IPS DF 6.9 (cell line): ENCODE data around the gene GSTO2.

Experiments used
- DNase-seq: peaks from one replicate; pipeline ENCODE4 v3.0.0-alpha.2; 2013; ENCODE audit warnings: low read depth, low spot score
- H3K27ac ChIP-seq: one replicate; pipeline ENCODE4 v1.5.1; 2013; ENCODE audit warnings: low read length, control low read depth
- H3K27me3 ChIP-seq: 2 replicates; pipeline ENCODE4 v1.6.1; 2013; ENCODE audit warnings: mild to moderate bottlenecking, low read length; ENCODE audit not compliant: control insufficient read depth, insufficient read depth
- H3K36me3 ChIP-seq: 2 replicates; pipeline ENCODE4 v1.6.1; 2013; ENCODE audit warnings: low read length; ENCODE audit not compliant: control insufficient read depth, insufficient read depth
- H3K4me1 ChIP-seq: 2 replicates; pipeline ENCODE4 v1.6.1; 2013; ENCODE audit warnings: low read length; ENCODE audit not compliant: control insufficient read depth, insufficient read depth
- H3K4me3 ChIP-seq: 2 replicates; pipeline ENCODE4 v1.5.1; 2013; ENCODE audit warnings: mild to moderate bottlenecking, low read length
- H3K9me3 ChIP-seq: 2 replicates; pipeline ENCODE4 v1.6.1; 2013; ENCODE audit warnings: low read length, inconsistent platforms; ENCODE audit not compliant: control insufficient read depth, insufficient read depth
- WGBS: extraction: QIAGEN DNeasy Blood & Tissue Kit; methylation state at CpG from one replicate; pipeline ENCODE4 v1.1.7; 2013; ENCODE audit warnings: mixed read lengths, missing lambda C conversion rate; ENCODE audit not compliant: insufficient read length, insufficient coverage; 5-methylcytosine and 5-hydroxymethylcytosine counted together

The GSTO2 gene

DNA sequence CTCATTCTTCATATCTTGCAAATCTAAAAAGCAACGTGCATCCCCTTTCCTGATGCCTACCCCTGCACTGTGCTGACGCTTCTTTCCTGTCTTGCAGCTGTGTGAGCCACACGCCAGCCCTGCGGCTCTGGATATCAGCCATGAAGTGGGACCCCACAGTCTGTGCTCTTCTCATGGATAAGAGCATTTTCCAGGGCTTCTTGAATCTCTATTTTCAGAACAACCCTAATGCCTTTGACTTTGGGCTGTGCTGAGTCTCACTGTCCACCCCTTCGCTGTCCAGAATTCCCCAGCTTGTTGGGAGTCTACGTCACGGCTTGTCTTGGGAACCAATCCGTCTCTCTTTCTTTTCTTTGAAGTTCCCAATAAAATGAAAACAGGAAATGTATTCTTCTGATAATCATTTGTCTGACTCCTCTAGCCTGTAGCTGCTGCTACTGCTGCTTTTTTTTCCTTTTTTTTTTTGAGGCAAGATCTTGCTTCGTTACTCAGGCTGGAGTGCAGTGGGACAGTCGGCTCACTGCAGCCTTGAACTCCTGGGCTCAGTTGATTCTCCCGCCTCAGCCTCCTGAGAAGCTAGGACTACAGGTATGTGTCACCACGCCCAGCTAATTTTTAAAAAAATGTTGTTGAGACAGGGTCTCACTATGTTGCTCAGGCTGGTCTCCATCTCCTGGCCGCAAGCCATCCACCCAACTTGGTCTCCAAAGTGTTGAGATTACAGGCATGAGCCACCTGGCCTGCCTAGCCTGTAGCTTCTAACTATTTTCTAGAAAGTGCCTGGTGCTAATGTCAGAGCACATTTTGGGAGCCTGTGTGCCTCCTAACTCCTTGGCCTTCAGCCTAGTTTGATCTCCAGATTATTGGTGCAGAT is 30.3 kb downstream of the GSTO2 start:
- Histone ChIP-seq H3K27me3 (no peaks in the 10 kb centered on the region), H3K9me3 (no peaks in the 10 kb centered on the region), H3K4me3 (no peak overlapping the region), H3K36me3 (no peaks in the 10 kb centered on the region), H3K27ac (no peak overlapping the region), H3K4me1 (no peaks in the 10 kb centered on the region)
- WGBS, result 100% methylated on average over 1 of the region's 13 CpGs
- no peak for DNase-seq

- no CpG with 5 or more reads among the region's 12 CpGs for WGBS
- Histone ChIP-seq H3K36me3 (no peaks in the 10 kb centered on the region), H3K9me3 (no peaks in the 10 kb centered on the region), H3K27ac (no peak overlapping the region), H3K4me1 (no peaks in the 10 kb centered on the region), H3K4me3 (no peak overlapping the region), H3K27me3 (no peaks in the 10 kb centered on the region)
- no peak for DNase-seq
Measured at GRCh38 chr10:104300002-104300735, 31.2 kb downstream of the GSTO2 start.

DNA sequence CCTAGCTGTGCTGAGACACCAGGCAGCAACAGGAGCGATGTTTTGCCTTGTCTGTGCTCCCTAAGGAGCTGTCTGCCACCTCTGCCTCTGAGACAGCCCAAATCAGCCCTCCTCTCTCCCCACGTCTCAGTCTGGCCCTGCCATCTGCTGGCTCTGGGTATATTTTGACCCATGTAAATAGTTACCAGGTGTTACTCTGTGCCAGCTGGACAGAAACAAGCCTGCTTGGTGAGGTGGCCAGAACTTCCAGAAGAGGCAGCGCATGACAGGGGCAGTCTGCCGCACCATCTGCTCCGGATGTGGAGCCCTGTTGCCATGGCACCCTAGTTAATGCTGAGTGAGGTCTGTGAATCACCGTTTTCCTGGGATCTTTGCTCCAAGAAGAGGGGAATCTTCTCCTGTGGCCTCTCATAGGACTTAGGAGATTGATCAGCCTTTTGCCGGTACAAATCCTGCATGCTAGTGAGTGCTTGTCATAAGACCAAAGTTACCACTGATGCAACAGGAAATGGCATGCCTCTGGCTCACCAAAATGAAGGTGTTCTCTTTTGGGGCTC is 31.8 kb downstream of the GSTO2 start:
- Histone ChIP-seq H3K27ac (no peak overlapping the region), H3K4me3 (no peak overlapping the region), H3K27me3 (no peaks in the 10 kb centered on the region), H3K9me3 (no peaks in the 10 kb centered on the region), H3K36me3 (no peaks in the 10 kb centered on the region), H3K4me1 (peaks cover 1% of the 10 kb centered on the region; the same call in 1 of the 2 replicates)
- no peak for DNase-seq
- no CpG with 5 or more reads among the region's 7 CpGs for WGBS

DNA sequence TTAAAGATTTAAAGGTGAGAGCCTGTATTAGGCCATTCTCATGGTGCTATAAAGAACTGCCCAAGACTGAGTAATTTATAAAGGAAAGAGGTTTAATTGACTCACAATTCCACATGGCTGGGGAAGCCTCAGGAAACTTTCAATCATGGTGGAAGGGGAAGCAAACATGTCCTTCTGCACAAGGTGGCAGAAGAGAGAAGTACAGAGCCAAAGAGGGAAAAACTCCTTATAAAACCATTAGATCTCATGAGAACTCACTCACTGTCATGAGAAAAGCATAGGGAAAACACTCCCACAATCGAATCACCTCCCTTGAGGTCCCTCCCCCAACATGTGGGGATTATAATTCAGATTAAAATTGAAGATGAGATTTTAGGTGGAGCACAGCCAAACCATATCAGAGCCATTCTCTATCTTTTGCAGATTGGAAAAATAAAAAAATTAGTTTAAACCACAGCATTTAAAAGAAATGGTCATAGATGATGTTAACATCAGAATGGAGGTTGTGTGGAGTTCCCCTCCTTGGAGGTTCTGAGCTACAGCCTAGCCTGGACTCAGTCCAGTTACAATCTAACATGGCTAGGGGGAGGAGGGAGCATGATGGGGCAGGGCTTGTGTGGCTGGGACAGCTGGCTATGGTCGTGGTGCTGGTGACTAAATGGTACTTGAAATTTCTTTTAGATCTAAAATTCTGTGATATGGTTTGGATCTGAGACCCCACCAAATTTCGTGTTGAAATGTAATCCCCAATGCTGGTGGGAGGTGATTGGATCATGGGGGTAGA is 33.1 kb downstream of the GSTO2 start:
- Histone ChIP-seq H3K9me3 (no peaks in the 10 kb centered on the region), H3K4me3 (no peak overlapping the region), H3K4me1 (peaks cover 1% of the 10 kb centered on the region; the same call in 1 of the 2 replicates), H3K36me3 (no peaks in the 10 kb centered on the region), H3K27me3 (no peaks in the 10 kb centered on the region), H3K27ac (no peak overlapping the region)
- WGBS, result no CpG with 5 or more reads among the region's 3 CpGs
- no peak for DNase-seq

DNA sequence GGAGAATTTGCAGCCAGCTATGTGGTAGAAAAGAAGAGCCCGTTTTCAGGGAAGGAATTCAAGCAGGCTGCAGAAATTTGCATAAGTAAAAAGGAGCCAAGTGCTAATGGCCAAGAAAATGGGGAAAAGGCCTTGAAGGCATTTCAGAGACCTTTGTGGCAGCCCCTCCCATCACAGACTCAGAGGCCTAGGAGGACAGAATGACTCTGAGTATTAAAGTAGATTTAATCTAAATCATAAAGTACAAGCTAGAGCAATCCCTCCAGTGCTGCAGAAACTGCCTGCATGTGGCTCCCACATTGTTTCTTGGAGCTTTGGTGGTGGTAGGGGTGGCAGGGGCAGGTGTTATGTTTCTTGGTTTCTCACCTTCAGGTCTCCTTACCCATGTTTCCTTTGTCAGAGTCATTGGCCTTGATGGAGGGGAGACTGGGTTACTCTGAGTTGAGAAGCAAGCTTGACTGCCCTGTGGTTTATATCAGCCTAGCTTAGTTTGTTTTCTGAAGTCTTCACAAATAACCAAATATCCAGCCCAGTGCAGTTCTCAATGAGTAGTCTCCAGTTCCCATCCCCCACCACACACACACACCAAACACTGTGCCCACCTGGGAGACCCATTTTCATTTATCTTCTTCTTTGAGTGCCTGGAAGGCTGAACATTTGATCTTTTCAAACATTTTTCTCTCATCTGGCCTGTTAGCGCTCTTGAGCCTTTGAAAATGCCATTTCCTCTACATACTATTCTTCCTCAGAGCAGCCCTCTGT is 34.8 kb downstream of the GSTO2 start:
- peaks cover 1% of the 10 kb centered on the region; the same call in 1 of the 2 replicates for H3K4me1 ChIP-seq
- no CpG with 5 or more reads among the region's 2 CpGs for WGBS
- H3K9me3 ChIP-seq, result no peaks in the 10 kb centered on the region
- H3K36me3 ChIP-seq, result no peaks in the 10 kb centered on the region
- H3K27me3 ChIP-seq, result no peaks in the 10 kb centered on the region
- no peak for DNase-seq
- H3K27ac ChIP-seq, result no peak overlapping the region
- H3K4me3 ChIP-seq, result no peak overlapping the region

DNA sequence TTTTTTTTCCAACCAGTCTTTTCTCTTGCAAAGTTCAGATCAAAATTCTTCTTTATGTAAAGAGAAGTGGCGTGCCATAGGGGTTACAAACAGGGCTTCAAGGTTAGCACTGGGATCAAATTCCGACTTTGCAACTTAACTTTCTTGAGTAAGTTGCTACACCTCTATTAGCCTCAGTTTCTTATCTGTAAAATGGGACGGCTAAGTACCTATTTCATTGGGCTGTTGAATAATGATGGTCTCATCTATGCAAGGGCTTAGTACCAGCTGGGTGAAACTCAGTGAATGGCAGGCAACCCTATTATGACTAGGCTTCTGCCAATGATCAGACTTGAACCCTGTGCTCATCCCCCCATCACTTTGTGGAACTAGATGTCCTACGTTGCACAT is 35.4 kb downstream of the GSTO2 start:
- DNase-seq, result no peak
- H3K36me3 ChIP-seq, result no peaks in the 10 kb centered on the region
- no peaks in the 10 kb centered on the region for H3K9me3 ChIP-seq
- peaks cover 1% of the 10 kb centered on the region; the same call in 1 of the 2 replicates for H3K4me1 ChIP-seq
- WGBS, result no CpG with 5 or more reads among the region's 4 CpGs
- H3K27ac ChIP-seq, result no peak overlapping the region
- no peaks in the 10 kb centered on the region for H3K27me3 ChIP-seq
- H3K4me3 ChIP-seq, result no peak overlapping the region

GRCh38 chr10:104304927-104305326 is 35.9 kb downstream of the GSTO2 start:
- no peak for DNase-seq
- Histone ChIP-seq H3K27me3 (no peaks in the 10 kb centered on the region), H3K27ac (no peak overlapping the region), H3K4me3 (no peak overlapping the region), H3K36me3 (no peaks in the 10 kb centered on the region), H3K9me3 (no peaks in the 10 kb centered on the region), H3K4me1 (peaks cover 1% of the 10 kb centered on the region; the same call in 1 of the 2 replicates)
- no CpG with 5 or more reads among the region's 8 CpGs for WGBS

- H3K4me1 ChIP-seq, result peaks cover 1% of the 10 kb centered on the region; the same call in 1 of the 2 replicates
- no peak overlapping the region for H3K4me3 ChIP-seq
- no peak for DNase-seq
- H3K27ac ChIP-seq, result no peak overlapping the region
- no CpG with 5 or more reads among the region's 3 CpGs for WGBS
- H3K9me3 ChIP-seq, result no peaks in the 10 kb centered on the region
- no peaks in the 10 kb centered on the region for H3K27me3 ChIP-seq
- no peaks in the 10 kb centered on the region for H3K36me3 ChIP-seq
Measured at GRCh38 chr10:104306897-104307296, 37.9 kb downstream of the GSTO2 start.

DNA sequence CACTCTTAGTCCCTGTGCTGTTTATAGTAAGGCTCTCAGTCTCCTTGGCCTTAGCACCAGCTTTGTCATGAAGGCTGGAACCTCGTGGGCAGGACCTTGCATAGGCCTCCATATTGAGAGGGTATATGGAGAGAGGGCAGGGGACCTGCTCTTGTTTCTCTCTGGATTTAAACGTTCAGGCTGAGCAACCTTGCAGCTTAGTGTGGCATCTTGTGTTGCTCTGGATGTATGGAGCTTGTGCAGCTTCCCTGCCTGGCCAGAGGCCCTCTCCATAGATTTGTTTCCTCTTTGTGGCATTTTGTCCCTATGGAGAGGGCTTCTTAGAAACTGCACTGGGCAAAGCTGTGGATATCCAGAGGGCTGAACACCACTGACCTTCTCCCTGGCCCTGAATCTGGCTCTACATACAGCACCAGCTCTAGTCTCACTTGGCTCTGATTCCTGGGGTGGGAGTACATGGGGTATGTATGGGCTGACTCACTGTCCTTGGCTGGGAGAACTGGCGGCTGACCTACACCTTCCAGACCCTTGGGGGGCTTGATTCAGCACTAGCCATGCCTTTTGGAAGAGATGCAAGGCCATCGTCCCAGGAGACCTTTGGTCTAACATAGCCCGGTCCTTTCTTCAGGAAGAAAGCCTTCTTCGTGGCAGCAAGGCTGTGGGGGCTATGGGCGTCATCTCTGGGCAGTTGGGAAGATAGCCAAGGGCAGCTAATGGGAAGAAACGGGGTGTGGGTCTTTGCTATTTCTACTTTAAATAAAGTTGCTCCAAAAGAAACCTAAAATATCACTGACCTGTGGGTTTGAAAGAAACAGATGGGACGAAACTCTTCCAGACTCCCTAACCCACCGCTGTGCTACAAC is 38.8 kb downstream of the GSTO2 start:
- no CpG with 5 or more reads among the region's 10 CpGs for WGBS
- Histone ChIP-seq H3K4me3 (no peak overlapping the region), H3K27ac (no peak overlapping the region), H3K9me3 (no peaks in the 10 kb centered on the region), H3K4me1 (peaks cover 1% of the 10 kb centered on the region; the same call in 1 of the 2 replicates), H3K36me3 (0 out of 2 replicates have a peak, but pooled peaks cover 2% of the 10 kb centered on the region), H3K27me3 (no peaks in the 10 kb centered on the region)
- no peak for DNase-seq
